RWPE1 (cell line): ENCODE data around the gene GARIN5B.
"Not testable (repeated sequence)": the region's sequence is repeated elsewhere in the genome, so short reads cannot be mapped to it uniquely, and the experiment has no call there.

Source experiments
- CTCF ChIA-PET: fragments of 350-600 bp; sonication (Branson Sonifier 250); formaldehyde crosslinking; extraction: SDS; loops from one replicate; lab custom pipeline; 2021; lab: Yijun Ruan, JAX
- POLR2A ChIA-PET: fragments of 400-600 bp; formaldehyde crosslinking; extraction: SDS; loops from one replicate; lab custom pipeline; 2020; ENCODE audit warnings: antibody characterized with exemption; ENCODE audit not compliant: low non-redundant PET; lab: Yijun Ruan, JAX
- DNase-seq: peaks from one replicate; pipeline ENCODE4 v3.0.0; 2012; ENCODE audit warnings: low spot score
- H3K27ac ChIP-seq: fragments of 450-650 bp; 2 replicates; pipeline ENCODE4 v1.5.1; 2017
- TF ChIP-seq, protein P1 (sequence below): fragments of 450-650 bp; conservative IDR thresholded peaks from 2 replicates; pipeline ENCODE4 v1.5.1; 2017; ENCODE audit warnings: low read depth, mild to moderate bottlenecking

The GARIN5B gene

DNA sequence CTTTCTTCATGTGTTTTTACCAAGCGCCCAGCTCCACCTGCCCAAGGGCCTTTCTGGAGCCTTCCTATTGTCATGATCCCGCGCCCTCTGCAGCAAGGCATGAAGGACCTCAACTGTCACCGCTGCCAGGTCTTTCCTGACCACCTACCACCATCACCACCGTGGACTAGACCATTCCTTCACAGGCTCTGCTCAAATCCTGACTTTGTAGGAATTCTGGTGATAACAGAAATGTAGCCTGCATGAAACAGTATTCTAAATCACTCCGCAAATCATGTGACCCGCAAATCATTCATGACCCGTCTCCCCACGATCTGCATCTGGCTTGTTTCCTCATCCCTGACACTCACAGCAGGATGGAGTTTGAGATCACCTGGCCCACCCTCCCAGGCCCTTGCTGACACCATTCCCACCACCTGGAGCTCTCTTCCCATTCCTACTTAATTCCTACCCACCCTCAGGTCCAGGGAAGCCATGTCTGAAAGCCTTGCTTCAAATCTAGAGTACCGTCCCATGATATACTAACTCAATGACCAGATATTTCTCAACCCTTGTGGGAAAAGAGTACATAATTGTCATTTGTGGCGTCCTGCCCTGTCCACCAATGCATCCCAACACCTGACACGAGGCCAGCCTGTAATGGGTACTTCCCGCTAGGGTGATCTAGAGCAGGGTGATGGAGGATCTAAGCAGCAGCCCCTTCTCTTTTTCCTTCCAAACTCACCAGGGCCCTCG is 43.2 kb upstream of the GARIN5B start:
- CTCF ChIA-PET: interaction anchor here (0.7 kb wide), 1 partner anchor 318 kb away, joined by 3 read pairs; no protein-coding TSS in a partner anchor
- TF ChIP-seq, protein P1, sequence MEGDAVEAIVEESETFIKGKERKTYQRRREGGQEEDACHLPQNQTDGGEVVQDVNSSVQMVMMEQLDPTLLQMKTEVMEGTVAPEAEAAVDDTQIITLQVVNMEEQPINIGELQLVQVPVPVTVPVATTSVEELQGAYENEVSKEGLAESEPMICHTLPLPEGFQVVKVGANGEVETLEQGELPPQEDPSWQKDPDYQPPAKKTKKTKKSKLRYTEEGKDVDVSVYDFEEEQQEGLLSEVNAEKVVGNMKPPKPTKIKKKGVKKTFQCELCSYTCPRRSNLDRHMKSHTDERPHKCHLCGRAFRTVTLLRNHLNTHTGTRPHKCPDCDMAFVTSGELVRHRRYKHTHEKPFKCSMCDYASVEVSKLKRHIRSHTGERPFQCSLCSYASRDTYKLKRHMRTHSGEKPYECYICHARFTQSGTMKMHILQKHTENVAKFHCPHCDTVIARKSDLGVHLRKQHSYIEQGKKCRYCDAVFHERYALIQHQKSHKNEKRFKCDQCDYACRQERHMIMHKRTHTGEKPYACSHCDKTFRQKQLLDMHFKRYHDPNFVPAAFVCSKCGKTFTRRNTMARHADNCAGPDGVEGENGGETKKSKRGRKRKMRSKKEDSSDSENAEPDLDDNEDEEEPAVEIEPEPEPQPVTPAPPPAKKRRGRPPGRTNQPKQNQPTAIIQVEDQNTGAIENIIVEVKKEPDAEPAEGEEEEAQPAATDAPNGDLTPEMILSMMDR: no peak
- peak overlapping the region; percentile 97 for H3K27ac ChIP-seq

DNA sequence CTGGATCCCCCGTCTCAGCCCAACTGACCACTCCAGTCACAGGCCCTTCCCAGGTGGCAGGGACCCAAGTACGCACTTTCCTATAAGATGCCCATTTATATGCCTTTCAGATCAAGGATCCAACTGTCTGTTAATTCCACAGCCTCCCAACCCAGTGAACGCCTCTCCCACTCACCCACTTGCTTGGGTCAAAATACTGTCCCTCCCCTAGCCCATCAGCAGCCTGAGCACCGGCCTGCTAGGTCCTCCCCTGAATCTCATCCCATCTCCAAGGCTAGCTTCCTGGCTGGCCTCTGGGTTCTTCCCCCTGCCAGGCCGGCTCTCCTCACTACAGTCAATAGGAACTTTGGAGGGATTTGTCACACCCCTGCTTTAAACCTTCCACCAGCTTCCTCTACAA is 42.6 kb upstream of the GARIN5B start:
- H3K27ac ChIP-seq: peak overlapping the region; percentile 97
- ChIA-PET CTCF (no interaction called here), POLR2A (interaction anchor here (0.6 kb wide), 1 partner anchor 194 kb away, joined by 4 read pairs; the partner anchor contains the start of gene FIZ1)
- TF ChIP-seq, protein P1: no peak
- DNase-seq: no peak

More for the DNA sequence above, 43.2 kb upstream of the GARIN5B start:
- POLR2A ChIA-PET: interaction anchor here (0.6 to 1.5 kb wide), 2 partner anchors 18 to 193 kb away, joined by 4 to 6 read pairs; partner anchors contain the start of gene FIZ1
- no peak for DNase-seq

- no peak for DNase-seq
- peak overlapping the region; percentile 97 for H3K27ac ChIP-seq
- CTCF ChIA-PET: no interaction called here
- TF ChIP-seq, protein P1: no peak
- POLR2A ChIA-PET: interaction anchor here (1.0 kb wide), 1 partner anchor 18 kb away, joined by 4 read pairs; the partner anchor contains the start of gene TMEM238
Measured at GRCh38 chr19:55402509-55402908, 39.4 kb upstream of the GARIN5B start.

GRCh38 chr19:55401390-55401789 is 38.3 kb upstream of the GARIN5B start:
- CTCF ChIA-PET, DNase-seq, POLR2A ChIA-PET: not testable (repeated sequence)
- peak overlapping the region; percentile 97 for H3K27ac ChIP-seq

- H3K27ac ChIP-seq: peak overlapping the region; percentile 97
- CTCF ChIA-PET: interaction anchor here (0.6 kb wide), 1 partner anchor 233 kb away, joined by 3 read pairs; no protein-coding TSS in a partner anchor
- no peak for DNase-seq
- TF ChIP-seq, protein P1: no peak
- POLR2A ChIA-PET: no interaction called here
Measured at GRCh38 chr19:55400281-55401087, 37.4 kb upstream of the GARIN5B start.

GRCh38 chr19:55398200-55398925 is 35.3 kb upstream of the GARIN5B start:
- ChIA-PET CTCF (interaction anchor here (0.6 to 0.7 kb wide), 2 partner anchors 59 to 232 kb away, joined by 3 read pairs; partner anchors contain the start of gene KMT5C), POLR2A (no interaction called here)
- DNase-seq: no peak
- H3K27ac ChIP-seq: peak overlapping the region; percentile 34
- TF ChIP-seq, protein P1: no peak
